HepG2 (cell line): ENCODE results near the gene TTC23L. TPM values are rescaled to one million over a fixed set of nuclear protein-coding genes. Genes with fewer than 3 reads are reported as not detected.

Source experiments
- ATAC-seq: fragments of 200-7000 bp; cut with Tn5 transposase; 3 replicates; pipeline ENCODE4 v1.9.1; 2020; ENCODE audit warnings: mild to moderate bottlenecking, moderate library complexity
- BruUV-seq: library from RNA; stranded (reverse); fragments of 400-500 nt; replicated peaks from 2 replicates; lab custom pipeline; 2021; lab: Mats Ljungman, UMichigan
- CTCF ChIA-PET: fragments of 300-600 bp; formaldehyde crosslinking; extraction: SDS; loops from one replicate; lab custom pipeline; 2021; ENCODE audit warnings: low total read pairs, inconsistent platforms, low intra/inter-chr PET ratio; lab: Yijun Ruan, JAX
- POLR2A ChIA-PET: fragments of 350-600 bp; sonication (Branson Sonifier 250); formaldehyde crosslinking; loops from one replicate; lab custom pipeline; 2020; ENCODE audit warnings: antibody characterized with exemption, inconsistent platforms; lab: Yijun Ruan, JAX
- DNase-seq: peaks from one replicate; pipeline ENCODE4 v3.0.0-alpha.2; 2015; ENCODE audit warnings: low spot score
- FAIRE-seq: peaks from 3 replicates; lab custom pipeline; 2011; peaks lifted over from hg19 to GRCh38; lab: Jason Lieb, UNC
- H2AFZ ChIP-seq: one replicate; pipeline ENCODE4 v1.6.1; 2011; ENCODE audit warnings: low read length, inconsistent platforms
- H3K27ac ChIP-seq: fragments of 300-600 bp; 3 replicates; pipeline ENCODE4 v1.8.0; 2011; ENCODE audit warnings: mixed run types, mild to moderate bottlenecking, mixed read lengths, low read length, inconsistent platforms; ENCODE audit not compliant: insufficient read depth; ENCODE audit errors: extremely low read length
- H3K27me3 ChIP-seq, 2 experiments: fragments of 200-600 bp in 1 of 2; 2 replicates in 1 of 2; 3 replicates in 1 of 2; pipeline versions ENCODE4 v1.6.0 to v1.8.0; 2011; ENCODE audit warnings: low read length in 2 of 2, mild to moderate bottlenecking in 2 of 2, moderate library complexity in 2 of 2, inconsistent platforms in 1 of 2; ENCODE audit not compliant: insufficient read depth in 2 of 2, control insufficient read depth in 1 of 2
- H3K36me3 ChIP-seq, 2 experiments: fragments of 200-600 bp in 1 of 2; replicated peaks in 1 of 2; 2 replicates in 1 of 2; 3 replicates in 1 of 2; pipeline versions ENCODE4 v1.5.1 to v1.8.0; 2011; ENCODE audit warnings: low read length in 2 of 2, inconsistent platforms in 1 of 2; ENCODE audit not compliant: insufficient read depth in 2 of 2, control insufficient read depth in 1 of 2
- H3K4me1 ChIP-seq: 2 replicates; pipeline ENCODE4 v1.5.1; 2012; ENCODE audit warnings: low read length, inconsistent platforms; ENCODE audit not compliant: insufficient read depth
- H3K4me2 ChIP-seq: 2 replicates; pipeline ENCODE4 v1.6.0; 2011; ENCODE audit warnings: low read depth, low read length, inconsistent platforms
- H3K4me3 ChIP-seq, 3 experiments: fragments of 200-600 bp in 1 of 3; sonication (generic), shearing (Covaris generic) in 1 of 3; replicated peaks in 1 of 3; 2 replicates each; pipeline ENCODE4 v1.5.1; 2011 to 2016; ENCODE audit warnings: low read length in 3 of 3, inconsistent platforms in 2 of 3, low read depth in 2 of 3, mild to moderate bottlenecking in 2 of 3, control low read depth in 1 of 3, mixed read lengths in 1 of 3; ENCODE audit not compliant: insufficient read depth in 1 of 3
- H3K79me2 ChIP-seq: one replicate; pipeline ENCODE4 v1.6.1; 2011; ENCODE audit warnings: low read length, inconsistent platforms; ENCODE audit not compliant: insufficient read depth
- H3K9ac ChIP-seq: 2 replicates; pipeline ENCODE4 v1.6.0; 2011; ENCODE audit warnings: mild to moderate bottlenecking, low read depth, low read length, inconsistent platforms; ENCODE audit not compliant: insufficient read depth
- H3K9me3 ChIP-seq: 2 replicates; pipeline ENCODE4 v1.5.1; 2012; ENCODE audit warnings: mild to moderate bottlenecking, low read length
- H4K20me1 ChIP-seq: 2 replicates; pipeline ENCODE4 v1.6.0; 2011; ENCODE audit warnings: inconsistent platforms, mild to moderate bottlenecking, low read length, moderate library complexity; ENCODE audit not compliant: insufficient read depth
- CBX5 ChIP-seq: sonication (generic); formaldehyde crosslinking; IDR thresholded peaks from 2 replicates; pipeline ENCODE4 v1.4.0; 2020; ENCODE audit warnings: missing genetic modification reagents, borderline replicate concordance
- DNMT3B ChIP-seq: conservative IDR thresholded peaks from 2 replicates; pipeline ENCODE4 v1.6.1; 2016; ENCODE audit warnings: missing biosample characterization, control low read depth
- HOXA5 ChIP-seq: sonication (generic); formaldehyde crosslinking; IDR thresholded peaks from 2 replicates; pipeline ENCODE4 v1.4.0; 2020; ENCODE audit warnings: missing genetic modification reagents
- IRX3 ChIP-seq: sonication (generic); formaldehyde crosslinking; IDR thresholded peaks from 2 replicates; pipeline ENCODE4 v1.8.1; 2023; ENCODE audit warnings: mild to moderate bottlenecking, low read depth, missing genetic modification reagents, borderline replicate concordance
- ISL2 ChIP-seq: sonication (generic); formaldehyde crosslinking; IDR thresholded peaks from 2 replicates; pipeline ENCODE4 v1.5.0; 2020; ENCODE audit warnings: missing genetic modification reagents
- MED8 ChIP-seq: sonication (generic); formaldehyde crosslinking; IDR thresholded peaks from 2 replicates; pipeline ENCODE4 v1.8.1; 2023; ENCODE audit warnings: mild to moderate bottlenecking, missing genetic modification reagents; ENCODE audit not compliant: insufficient replicate concordance
- MEIS2 ChIP-seq: sonication (generic); formaldehyde crosslinking; IDR thresholded peaks from 2 replicates; pipeline ENCODE4 v1.9.0; 2021; ENCODE audit warnings: mild to moderate bottlenecking, missing genetic modification reagents
- MIER3 ChIP-seq: IDR thresholded peaks from 2 replicates; pipeline ENCODE4 v1.6.1; 2016; ENCODE audit warnings: missing compliant biosample characterization, borderline replicate concordance
- NFIC ChIP-seq: IDR thresholded peaks from 2 replicates; pipeline ENCODE4 v1.6.1; 2012; ENCODE audit warnings: mild to moderate bottlenecking, low read length, inconsistent platforms
- NFYB ChIP-seq: sonication (generic); formaldehyde crosslinking; IDR thresholded peaks from 2 replicates; pipeline ENCODE4 v1.4.0; 2020; ENCODE audit warnings: missing genetic modification reagents
- PATZ1 ChIP-seq: sonication (generic); formaldehyde crosslinking; IDR thresholded peaks from 2 replicates; pipeline ENCODE4 v1.4.0; 2020; ENCODE audit warnings: missing genetic modification reagents
- PHF21A ChIP-seq: sonication (generic); formaldehyde crosslinking; IDR thresholded peaks from 2 replicates; pipeline ENCODE4 v1.5.0; 2020; ENCODE audit warnings: mild to moderate bottlenecking, missing genetic modification reagents
- PHF8 ChIP-seq: sonication (generic); formaldehyde crosslinking; IDR thresholded peaks from 2 replicates; pipeline ENCODE4 v1.5.0; 2020; ENCODE audit warnings: missing genetic modification reagents
- RAD21 ChIP-seq: fragments of 450-650 bp; formaldehyde crosslinking; IDR thresholded peaks from 2 replicates; pipeline ENCODE4 v1.5.0; 2020; ENCODE audit warnings: mild to moderate bottlenecking
- RCOR2 ChIP-seq: IDR thresholded peaks from 2 replicates; pipeline ENCODE4 v1.6.1; 2016; ENCODE audit warnings: missing biosample characterization, missing genetic modification reagents
- ZNF207 ChIP-seq: fragments of 450-650 bp; IDR thresholded peaks from 2 replicates; pipeline ENCODE4 v1.6.1; 2016; ENCODE audit warnings: antibody characterized with exemption, borderline replicate concordance
- ZNF512B ChIP-seq: sonication (generic); formaldehyde crosslinking; IDR thresholded peaks from 2 replicates; pipeline ENCODE4 v1.5.1; 2020; ENCODE audit warnings: missing genetic modification reagents, mild to moderate bottlenecking, borderline replicate concordance
- ZNF598 ChIP-seq: sonication (generic); formaldehyde crosslinking; IDR thresholded peaks from 2 replicates; pipeline ENCODE4 v1.5.1; 2020; ENCODE audit warnings: mild to moderate bottlenecking, missing genetic modification reagents, borderline replicate concordance
- ZNF75D ChIP-seq: sonication (generic); formaldehyde crosslinking; IDR thresholded peaks from 2 replicates; pipeline ENCODE4 v1.8.1; 2023; ENCODE audit warnings: missing genetic modification reagents, mild to moderate bottlenecking, borderline replicate concordance
- ZNF777 ChIP-seq: sonication (generic); formaldehyde crosslinking; IDR thresholded peaks from 2 replicates; pipeline ENCODE4 v1.4.0; 2020; ENCODE audit warnings: missing genetic modification reagents
- WGBS: methylation state at CpG from one replicate; pipeline ENCODE4 v1.1.6; 2017; ENCODE audit warnings: low lambda C conversion rate; 5-methylcytosine and 5-hydroxymethylcytosine counted together
- in situ Hi-C: cut with HindIII; loops from 2 replicates; pipeline ENCODE4 v1.10.0; 2017; ENCODE audit warnings: low pct_unique_long_range_greater_than_20kb; ENCODE audit not compliant: extremely low pct_ligation_motif_present
- intact Hi-C: fragments of 100-400 bp; cut with micrococcal nuclease; formaldehyde crosslinking; loops from one replicate; pipeline ENCODE4 v1.10.0; 2022; ENCODE audit not compliant: unreplicated experiment
- polyA plus RNA-seq, 8 experiments: library from polyadenylated mRNA; depleted of rRNA in 3 of 8; stranded (reverse) in 7 of 8; unstranded in 1 of 8; fragments of >200 nt; fragmentation: Illumina TruSeq in 4 of 8; extraction: Trizol in 4 of 8; gene quantifications; 2 replicates each; pipeline versions ENCODE4 v1.2.1 to v1.2.3, GENCODE V29; 2011 to 2016; ENCODE audit warnings: low read depth in 4 of 8, missing spikeins in 1 of 8, mixed read lengths in 1 of 8; ENCODE audit not compliant: insufficient read depth in 1 of 8
- total RNA-seq, 5 experiments: library from RNA; depleted of rRNA; stranded (reverse); fragments of >200 nt; fragmentation: Illumina TruSeq; extraction: Trizol; gene quantifications; 2 replicates each; pipeline ENCODE4 v1.2.3, GENCODE V29; 2016; ENCODE audit warnings: low read depth in 1 of 5

Gene TTC23L
- total and polyA plus RNA-seq, 2 of the 13 experiments (the other 11 are each of a cell fraction or from before 2014, with no cell fraction given) = 0.37 to 1.4 TPM

GRCh38 chr5:34930870-34931269 is 91.9 kb downstream of the TTC23L start:
- no peak for DNase-seq
- Histone ChIP-seq H4K20me1 (no peaks in the 10 kb centered on the region), H3K4me1 (peaks cover 19% of the 10 kb centered on the region), H3K4me2 (peak overlapping the region; percentile 77), H3K79me2 (peaks cover 41% of the 10 kb centered on the region), H3K9me3 (no peaks in the 10 kb centered on the region), H3K27ac (peak overlapping the region; percentile 92), H3K36me3 (peaks cover 0 to 18% of the 10 kb centered on the region in 2 experiments; a peak in 2 of 5 replicates), H3K4me3 (peak overlapping the region; percentile 91 to 99 (median 96); a peak in 5 of 6 replicates)
- no peak for FAIRE-seq
- in situ Hi-C loops = no loop called here
- intact Hi-C loops = no loop called here
- no peak for TF ChIP-seq NFYB (CRISPR knock-in tag)
- no peak for TF ChIP-seq RCOR2 (CRISPR knock-in tag)
- no peak for TF ChIP-seq MED8
- TF ChIP-seq ZNF75D = no peak
- TF ChIP-seq ISL2 (CRISPR knock-in tag) = no peak
- no peak for TF ChIP-seq DNMT3B (CRISPR knock-in tag)
- TF ChIP-seq PHF21A (CRISPR knock-in tag) = no peak
- TF ChIP-seq MIER3 (CRISPR knock-in tag) = no peak
- TF ChIP-seq ZNF207 = no peak
- TF ChIP-seq ZNF598 (CRISPR knock-in tag) = no peak
- TF ChIP-seq ZNF777 (CRISPR knock-in tag) = no peak
- no peak for TF ChIP-seq RAD21 (CRISPR knock-in tag)
- TF ChIP-seq MEIS2 (CRISPR knock-in tag) = no peak
- TF ChIP-seq PATZ1 = no peak
- no peak for TF ChIP-seq ZNF512B (CRISPR knock-in tag)
- TF ChIP-seq NFIC = no peak
- TF ChIP-seq PHF8 = no peak
- no peak for TF ChIP-seq IRX3 (CRISPR knock-in tag)
- TF ChIP-seq HOXA5 = no peak
- no peak for TF ChIP-seq CBX5
- TF ChIP-seq, all 625 proteins: peak for 0
- CTCF ChIA-PET = no interaction called here
- POLR2A ChIA-PET = interaction anchor here (3.4 kb wide), 1 partner anchor 14 kb away, joined by 92 read pairs; the partner anchor contains the start of genes BRIX1 and RAD1
- TSS peak; percentile 67 for BruUV-seq
- Histone ChIP-seq H3K27me3 (no peaks in the 10 kb centered on the region; a peak in 1 of 5 replicates), H2AFZ (no peak overlapping the region), H3K9ac (peak overlapping the region; percentile 94)
- no peak for ATAC-seq
- 38% methylated on average over 4 of the region's 4 CpGs for WGBS
